Activated T-cell treated with anti-CD3 and anti-CD28 coated beads, Interleukin-2, amount 50 U/mL, for 72 hours (primary cell): ENCODE data around the gene XPO1. TPM values are rescaled to one million over a fixed set of nuclear protein-coding genes. Genes with fewer than 3 reads are reported as not detected.
"Not testable (repeated sequence)": the region's sequence is repeated elsewhere in the genome, so short reads cannot be mapped to it uniquely, and the experiment has no call there.

Experiments
- ATAC-seq, 2 donors: fragments of 150-1000 bp; cut with Tn5 transposase; replicated peaks in 1 of 2; 2 replicates each; pipeline ENCODE4 v1.10.0; 2021; ENCODE audit warnings: moderate library complexity in 2 of 2, mild to moderate bottlenecking in 1 of 2
- DNase-seq, 2 donors: peaks; one replicate each; pipeline ENCODE4 v3.0.0; 2021 to 2022; ENCODE audit warnings: mixed read lengths in 1 of 2
- H3K27ac Mint-ChIP-seq: one replicate; pipeline ENCODE4 v1.8.0; 2022; ENCODE audit warnings: mild to moderate bottlenecking, moderate library complexity, mixed read lengths
- H3K27me3 Mint-ChIP-seq: one replicate; pipeline ENCODE4 v1.8.0; 2022; ENCODE audit warnings: low read depth, mixed read lengths
- H3K36me3 Mint-ChIP-seq, 2 donors: one replicate each; pipeline ENCODE4 v1.8.0; 2022; ENCODE audit warnings: mixed read lengths in 2 of 2, mild to moderate bottlenecking in 1 of 2; ENCODE audit not compliant: insufficient read depth in 2 of 2
- H3K4me1 Mint-ChIP-seq: one replicate; pipeline ENCODE4 v1.8.0; 2022; ENCODE audit warnings: low read depth, mixed read lengths
- H3K4me3 Mint-ChIP-seq, 2 donors: one replicate each; pipeline ENCODE4 v1.8.0; 2022; ENCODE audit warnings: mild to moderate bottlenecking in 2 of 2, mixed read lengths in 2 of 2, moderate library complexity in 2 of 2
- H3K9me3 Mint-ChIP-seq, 2 donors: one replicate each; pipeline ENCODE4 v1.8.0; 2022; ENCODE audit warnings: mixed read lengths in 2 of 2
- total RNA-seq, 2 donors: library from RNA; stranded (reverse); gene quantifications; one replicate each; pipeline ENCODE4 v1.2.3, GENCODE V29; 2022

XPO1 gene
- total RNA-seq, 2 donors from 2014 or later, result 130 to 161 TPM

GRCh38 chr2:61471905-61472805, 66.0 kb downstream of the XPO1 start:
- Mint-ChIP-seq H3K4me1 (peaks cover 35% of the 10 kb centered on the region), H3K4me3 (peak overlapping the region; percentile 96 to 97), H3K9me3 (no peaks in the 10 kb centered on the region), H3K27ac (peak overlapping the region; percentile 96), H3K36me3 (peaks cover 4 to 11% of the 10 kb centered on the region in 2 donors), H3K27me3 (no peaks in the 10 kb centered on the region)
- ATAC-seq, result no peak
- peak in 1 of 2 donors; percentile 18 for DNase-seq

- Mint-ChIP-seq H3K4me3 (peak within 1 kb of the TSS; percentile 96 to 97), H3K27ac (peak within 1 kb of the TSS; percentile 98), H3K36me3 (peaks cover 4 to 10% of the 10 kb centered on the region in 2 donors), H3K27me3 (no peaks in the 10 kb centered on the region), H3K9me3 (no peaks in the 10 kb centered on the region), H3K4me1 (peaks cover 41% of the 10 kb centered on the region)
- peak; percentile 88 for ATAC-seq
- DNase-seq, result peak; percentile 91 to 94
Observed at GRCh38 chr2:61470965-61471904, 66.9 kb downstream of the XPO1 start, which contains the start of gene USP34. TSS of gene USP34 (minus strand) at chr2:61471087. CDS start at chr2:61470692, 395 bp downstream.

- Mint-ChIP-seq H3K27me3 (no peaks in the 10 kb centered on the region), H3K36me3 (peaks cover 4 to 10% of the 10 kb centered on the region in 2 donors), H3K27ac (peak overlapping the region; percentile 98), H3K9me3 (no peaks in the 10 kb centered on the region), H3K4me3 (peak overlapping the region; percentile 94 to 96), H3K4me1 (peaks cover 49% of the 10 kb centered on the region)
- DNase-seq (peak; percentile 82), ATAC-seq (peak; percentile 52 to 55)
Observed at GRCh38 chr2:61470122-61470951, 67.8 kb downstream of the XPO1 start.

GRCh38 chr2:61469424-61470121, 68.6 kb downstream of the XPO1 start:
- no peaks in the 10 kb centered on the region for H3K27me3 Mint-ChIP-seq
- peak overlapping the region; percentile 98 for H3K27ac Mint-ChIP-seq
- H3K9me3 Mint-ChIP-seq, result no peaks in the 10 kb centered on the region
- peaks cover 4 to 10% of the 10 kb centered on the region in 2 donors for H3K36me3 Mint-ChIP-seq
- peaks cover 55% of the 10 kb centered on the region for H3K4me1 Mint-ChIP-seq
- ATAC-seq, result no peak
- DNase-seq, result no peak
- H3K4me3 Mint-ChIP-seq, result peak overlapping the region; percentile 90 to 94

- not testable (repeated sequence) for H3K27me3 Mint-ChIP-seq, H3K9me3 Mint-ChIP-seq, DNase-seq, ATAC-seq, H3K36me3 Mint-ChIP-seq
- Mint-ChIP-seq H3K4me1 (peaks cover 69% of the 10 kb centered on the region), H3K27ac (peak overlapping the region; percentile 88), H3K4me3 (peak overlapping the region; percentile 90 to 94)
Observed at GRCh38 chr2:61468231-61468630, 69.9 kb downstream of the XPO1 start.

GRCh38 chr2:61465045-61465444, 73.1 kb downstream of the XPO1 start:
- Mint-ChIP-seq H3K27ac (peak overlapping the region; percentile 38), H3K9me3 (no peaks in the 10 kb centered on the region), H3K27me3 (no peaks in the 10 kb centered on the region), H3K4me1 (peaks cover 63% of the 10 kb centered on the region), H3K4me3 (no peak overlapping the region), H3K36me3 (peaks cover 2 to 7% of the 10 kb centered on the region in 2 donors)
- ATAC-seq (no peak), DNase-seq (no peak)

- H3K27me3 Mint-ChIP-seq, result no peaks in the 10 kb centered on the region
- no peaks in the 10 kb centered on the region for H3K9me3 Mint-ChIP-seq
- H3K4me3 Mint-ChIP-seq, result no peak overlapping the region
- DNase-seq (no peak), ATAC-seq (no peak)
- peaks cover 67% of the 10 kb centered on the region for H3K4me1 Mint-ChIP-seq
- H3K27ac Mint-ChIP-seq, result no peak overlapping the region
- H3K36me3 Mint-ChIP-seq, result peaks cover 2 to 5% of the 10 kb centered on the region in 2 donors
Observed at GRCh38 chr2:61463769-61464475, 74.2 kb downstream of the XPO1 start.

- no peak overlapping the region for H3K4me3 Mint-ChIP-seq
- H3K9me3 Mint-ChIP-seq, result no peaks in the 10 kb centered on the region
- H3K27me3 Mint-ChIP-seq, result no peaks in the 10 kb centered on the region
- no peak overlapping the region for H3K27ac Mint-ChIP-seq
- no peak for DNase-seq
- H3K4me1 Mint-ChIP-seq, result peaks cover 67% of the 10 kb centered on the region
- no peak for ATAC-seq
- peaks cover 0 to 2% of the 10 kb centered on the region in 2 donors for H3K36me3 Mint-ChIP-seq
Observed at GRCh38 chr2:61461404-61461803, 76.8 kb downstream of the XPO1 start.

- no peak for ATAC-seq
- no peak overlapping the region for H3K4me3 Mint-ChIP-seq
- peak overlapping the region; percentile 14 for H3K27ac Mint-ChIP-seq
- no peaks in the 10 kb centered on the region for H3K27me3 Mint-ChIP-seq
- H3K36me3 Mint-ChIP-seq, result peaks cover 0 to 4% of the 10 kb centered on the region in 2 donors
- DNase-seq, result no peak
- H3K9me3 Mint-ChIP-seq, result no peaks in the 10 kb centered on the region
- H3K4me1 Mint-ChIP-seq, result peaks cover 67% of the 10 kb centered on the region
Observed at GRCh38 chr2:61460163-61460562, 78.0 kb downstream of the XPO1 start.

GRCh38 chr2:61456746-61457420, 81.3 kb downstream of the XPO1 start:
- ATAC-seq, result no peak
- Mint-ChIP-seq H3K9me3 (no peaks in the 10 kb centered on the region), H3K36me3 (peaks cover 0 to 6% of the 10 kb centered on the region in 2 donors), H3K4me3 (no peak overlapping the region), H3K27me3 (no peaks in the 10 kb centered on the region), H3K27ac (no peak overlapping the region), H3K4me1 (peaks cover 59% of the 10 kb centered on the region)
- no peak for DNase-seq
